Measurements from ENCODE around the gene ANKS1B.

- no peak for TF ChIP-seq USF1 (IDR thresholded peaks at IDR 0.05)
- TF ChIP-seq REST (IDR thresholded peaks at IDR 0.05; ENCODE audit: low read depth), result no peak
- no peak for TF ChIP-seq RAD21 (IDR thresholded peaks at IDR 0.05; ENCODE audit: low read depth)
- no peak for TF ChIP-seq TCF12 (IDR thresholded peaks at IDR 0.05; ENCODE audit: low read depth)
- TF ChIP-seq TAF1 (IDR thresholded peaks at IDR 0.05; ENCODE audit: low read depth), result no peak
- no peak for TF ChIP-seq EP300 (IDR thresholded peaks at IDR 0.05; ENCODE audit: borderline replicate concordance)
- no peak for TF ChIP-seq ZBTB7A (IDR thresholded peaks at IDR 0.05; ENCODE audit: low read depth)
- no peak for TF ChIP-seq CEBPB (IDR thresholded peaks at IDR 0.05)
- TF ChIP-seq CREB1 (IDR thresholded peaks at IDR 0.05; ENCODE audit: low read depth), result no peak
- TF ChIP-seq FOXM1 (IDR thresholded peaks at IDR 0.05; ENCODE audit: borderline replicate concordance, low read depth), result no peak
- no peak for TF ChIP-seq YY1 (IDR thresholded peaks at IDR 0.05; ENCODE audit: low read depth)
These were observed 1013.8 kb downstream of the ANKS1B start for GRCh38 chr12:98970950-98971349.
